ENCODE measurements around the gene CASP3. TPM values are rescaled to one million over a fixed set of nuclear protein-coding genes. Genes with fewer than 3 reads are reported as not detected.
"Not testable (repeated sequence)": the region's sequence is repeated elsewhere in the genome, so short reads cannot be mapped to it uniquely, and the experiment has no call there.

The CASP3 gene
- polyA plus RNA-seq, 3 donors: 30.8 to 32.5 (median 32.4) TPM

DNA sequence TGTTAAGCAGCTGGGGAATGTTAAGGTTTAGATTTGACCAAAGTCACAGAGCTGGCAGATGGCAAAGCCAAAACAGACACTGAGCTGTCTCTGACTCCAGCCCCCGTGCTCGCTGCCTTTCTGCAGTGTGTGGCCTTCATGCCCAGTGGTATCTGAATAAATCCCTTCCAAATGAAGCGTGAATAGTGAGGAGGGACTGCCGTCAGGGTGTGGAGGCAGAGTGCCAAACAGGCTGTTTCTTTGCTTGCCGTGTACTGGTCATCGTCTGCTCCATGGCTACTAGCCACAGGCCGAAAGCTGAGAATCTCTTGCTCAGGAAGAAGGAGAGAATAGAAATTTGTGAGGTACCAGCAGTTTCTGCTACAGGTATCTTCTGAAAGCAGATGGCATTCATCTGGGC lies 20.0 kb upstream of the CASP3 start:
- no peak for DNase-seq

DNA sequence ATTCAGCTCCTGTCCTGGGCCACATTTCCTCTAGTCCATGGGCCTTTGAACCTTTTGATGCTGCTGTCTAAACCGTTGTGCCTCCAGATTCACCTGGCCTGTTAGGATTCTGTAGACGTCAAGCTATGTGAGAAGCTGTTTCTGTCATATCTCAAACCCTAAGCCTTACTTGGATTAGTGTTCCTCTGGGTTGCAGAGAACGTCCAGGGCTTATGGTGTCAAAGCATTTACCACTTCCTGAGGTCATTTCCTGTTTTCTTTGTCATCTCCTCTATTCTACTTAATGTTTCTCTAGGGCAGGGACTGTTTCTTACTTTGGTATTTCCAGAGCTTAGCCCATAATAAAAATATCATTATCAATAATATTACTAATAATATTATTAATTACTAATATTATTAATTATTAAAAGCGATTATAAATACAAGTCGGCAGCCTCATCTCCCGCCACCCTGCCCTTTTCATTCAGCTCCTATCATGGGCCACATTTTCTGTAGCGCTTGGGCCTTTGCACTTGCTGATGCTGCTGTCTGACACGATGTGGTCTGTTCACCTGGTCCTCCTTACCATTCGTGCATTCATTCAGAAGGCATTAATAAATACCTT lies 19.4 kb upstream of the CASP3 start:
- no peak for DNase-seq

DNA sequence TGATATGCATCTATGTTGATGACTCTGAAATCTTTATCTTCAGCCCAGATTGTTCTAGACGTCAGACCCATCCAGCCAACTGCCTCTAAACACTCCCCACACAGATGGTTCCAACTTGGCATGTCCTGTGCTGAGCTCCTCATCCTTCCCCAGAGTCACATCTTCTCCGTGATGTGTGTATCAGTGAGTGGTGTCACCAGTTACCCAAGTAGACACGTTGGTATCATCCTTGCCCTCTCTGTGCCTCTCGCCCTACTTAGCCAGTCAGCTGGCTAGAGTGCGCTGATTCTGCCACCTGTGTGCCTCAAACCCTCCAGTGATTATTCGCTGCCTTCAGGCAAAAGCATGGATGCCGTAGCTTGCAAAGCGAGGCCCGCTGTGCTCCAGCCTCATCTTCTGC lies 18.8 kb upstream of the CASP3 start:
- no peak for DNase-seq

DNA sequence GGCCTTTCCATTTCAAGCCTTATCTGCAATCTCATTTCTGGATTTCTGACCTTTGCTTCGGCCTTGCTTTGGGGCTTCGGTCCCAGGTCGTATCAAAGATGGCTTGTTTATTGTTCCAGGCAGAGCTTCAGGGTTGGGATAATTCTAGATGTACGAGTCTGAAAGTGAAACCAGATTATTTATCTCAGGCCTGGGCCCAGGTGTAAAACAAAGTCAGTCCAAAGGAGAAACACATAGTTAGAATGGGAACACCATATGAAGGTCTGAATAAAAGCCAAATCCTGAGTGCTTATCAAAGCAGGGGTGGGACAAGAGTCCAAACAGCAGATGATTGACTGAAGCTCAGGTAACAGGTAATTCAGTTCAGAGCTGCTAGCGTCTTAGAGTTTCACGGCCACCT lies 17.4 kb upstream of the CASP3 start:
- DNase-seq: no peak

DNA sequence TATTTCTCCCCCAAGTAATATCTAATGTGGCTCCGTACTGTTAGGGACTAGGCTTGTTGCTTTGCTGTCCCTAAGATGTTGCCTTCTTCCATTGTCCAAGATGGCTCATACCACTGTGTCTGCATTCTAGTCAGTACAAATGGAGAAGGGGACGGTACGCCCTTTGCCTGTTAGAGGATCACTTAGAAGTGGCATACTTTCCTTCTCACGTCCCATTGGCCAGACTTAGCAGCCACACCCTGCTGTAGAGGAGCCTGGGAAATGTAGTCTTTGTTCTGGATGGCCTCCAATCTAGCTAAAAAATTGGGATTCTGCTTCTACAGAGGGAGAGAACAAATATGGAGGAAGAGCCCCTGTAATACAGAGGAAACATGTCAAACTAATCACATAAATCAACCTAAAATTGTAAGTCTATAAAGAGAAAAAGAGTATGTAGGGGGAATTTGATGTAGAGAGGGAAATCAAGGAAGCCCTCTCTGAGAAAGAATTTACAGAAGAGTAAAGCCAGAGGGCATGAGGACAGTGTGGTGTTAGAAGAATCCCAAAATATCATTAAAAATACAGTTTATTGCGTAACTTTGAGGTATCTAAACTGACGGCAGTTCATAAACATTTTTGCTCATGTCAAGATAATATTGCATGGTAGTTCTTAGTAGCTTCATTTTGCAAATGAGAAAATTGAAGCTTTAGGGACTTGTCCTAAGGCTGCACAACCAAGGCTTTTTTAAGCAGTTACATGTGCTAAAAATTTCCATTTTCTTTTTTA lies 15.4 kb upstream of the CASP3 start:
- DNase-seq: no peak

DNA sequence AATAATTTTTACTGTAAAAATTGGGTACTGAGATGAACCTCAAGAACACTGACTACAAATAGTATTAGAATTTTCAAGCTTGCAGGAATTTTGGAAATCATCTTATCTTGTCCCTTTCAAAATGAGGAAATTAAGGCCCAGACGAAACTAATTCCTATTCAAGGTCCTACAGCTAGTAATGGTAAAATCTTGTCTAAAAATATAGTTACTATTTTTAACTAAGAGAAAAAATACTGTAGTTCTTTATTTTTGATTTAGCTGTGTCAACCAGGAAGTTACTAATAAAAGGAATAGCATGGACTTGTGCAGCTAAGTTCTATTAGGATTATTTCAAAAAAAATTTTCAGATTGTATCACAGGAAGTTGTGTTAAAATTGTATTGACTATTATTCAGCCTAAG lies 13.0 kb upstream of the CASP3 start:
- DNase-seq: no peak

DNA sequence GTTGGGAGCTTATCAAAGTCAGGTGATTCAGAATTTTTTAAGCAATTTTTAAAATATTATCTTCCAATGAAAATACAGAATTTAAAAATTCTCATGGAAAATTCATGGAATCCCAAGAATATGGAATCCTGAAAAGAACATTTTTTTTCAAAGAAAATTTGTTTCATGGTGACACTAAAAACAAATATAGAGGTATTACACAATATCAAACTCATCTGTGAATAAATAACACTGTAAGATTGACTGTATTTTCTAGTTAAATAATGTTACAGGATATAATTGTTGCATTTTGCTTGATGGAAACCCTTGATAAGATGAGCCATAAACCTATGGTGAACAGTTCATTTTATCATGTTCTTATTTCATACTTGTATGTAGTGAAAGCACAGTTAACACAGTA lies 11.7 kb upstream of the CASP3 start:
- DNase-seq: no peak

DNA sequence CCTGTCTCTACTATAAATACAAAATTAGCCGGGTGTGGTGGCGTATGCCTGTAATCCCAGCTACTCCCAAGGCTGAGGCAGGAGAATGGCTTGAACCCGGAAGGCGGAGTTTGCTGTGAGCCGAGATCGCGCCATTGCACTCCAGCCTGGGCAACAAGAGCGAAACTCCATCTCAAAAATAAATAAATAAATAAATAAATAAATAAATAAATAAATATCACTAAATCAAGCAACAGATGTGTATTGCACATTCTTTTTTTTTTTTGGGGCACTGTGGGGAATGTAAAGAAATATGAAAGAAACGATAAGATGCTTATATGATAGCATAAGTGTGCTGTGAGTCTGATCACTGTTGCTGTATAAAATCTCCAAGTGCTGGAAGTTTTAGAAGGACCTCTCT lies 8.6 kb upstream of the CASP3 start:
- not testable (repeated sequence) for DNase-seq

DNA sequence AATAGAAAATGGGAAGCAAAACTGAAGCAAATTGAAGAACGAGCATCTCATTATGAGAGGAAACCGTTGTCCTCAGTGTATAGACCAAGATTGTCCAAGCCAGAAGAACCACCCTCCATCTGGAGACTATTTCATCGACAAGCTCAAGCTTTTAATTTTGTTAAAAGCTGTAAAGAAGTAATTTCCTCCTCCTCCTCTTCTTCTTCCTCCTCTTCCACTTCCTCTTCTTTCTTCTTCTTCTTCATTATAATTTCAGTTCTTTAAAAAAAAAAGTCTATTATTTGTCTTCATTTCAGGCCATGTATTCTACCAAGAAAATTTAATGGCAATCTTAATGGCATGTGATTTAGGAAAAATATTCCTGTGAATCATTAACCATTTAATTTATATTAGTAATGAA lies 7.9 kb upstream of the CASP3 start:
- no peak for DNase-seq

DNA sequence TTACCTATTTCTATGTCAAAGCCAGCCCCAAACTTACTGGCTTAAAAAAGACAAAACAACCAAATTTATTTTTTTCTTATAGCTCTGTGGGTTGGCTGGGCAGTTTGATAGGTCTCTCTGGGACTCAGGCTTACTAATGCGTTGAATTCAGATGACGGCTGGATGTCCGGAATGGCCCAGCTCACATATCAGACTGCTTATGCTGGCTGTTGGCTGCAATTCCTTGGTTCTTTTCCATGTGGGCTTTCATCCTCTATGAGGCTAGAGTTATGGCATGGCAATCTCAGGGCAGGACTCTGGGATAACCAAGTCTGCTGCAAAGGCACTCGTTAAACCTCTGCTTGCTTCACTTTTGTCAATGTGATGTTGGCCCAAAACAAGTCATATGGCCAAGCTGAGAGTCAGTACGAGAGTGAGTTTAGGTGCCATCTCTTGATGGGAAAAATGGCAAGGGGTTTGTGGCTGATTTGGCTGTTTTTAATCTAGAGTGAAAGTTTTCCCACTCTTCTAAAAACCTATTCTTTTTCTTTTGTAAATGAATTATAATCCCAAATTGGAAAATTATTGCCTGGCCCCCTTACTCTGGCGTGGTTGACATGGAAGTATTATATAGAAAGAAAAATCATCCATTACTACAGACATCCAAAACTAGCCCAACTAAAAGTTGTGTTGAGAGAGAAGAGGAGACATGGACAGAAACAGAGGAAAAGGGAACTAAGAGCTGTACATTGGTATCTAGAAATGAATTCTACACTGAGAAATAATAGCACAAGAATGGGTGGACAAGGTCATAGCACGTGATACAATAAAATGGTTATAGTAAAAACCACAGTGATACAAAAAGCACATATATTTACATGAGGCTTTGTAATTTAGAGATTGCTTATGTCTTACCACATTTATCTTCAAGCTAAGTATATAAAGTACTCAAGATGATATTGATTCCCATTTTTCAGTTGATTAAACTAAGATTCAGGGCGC lies 6.9 kb upstream of the CASP3 start:
- DNase-seq: no peak

DNA sequence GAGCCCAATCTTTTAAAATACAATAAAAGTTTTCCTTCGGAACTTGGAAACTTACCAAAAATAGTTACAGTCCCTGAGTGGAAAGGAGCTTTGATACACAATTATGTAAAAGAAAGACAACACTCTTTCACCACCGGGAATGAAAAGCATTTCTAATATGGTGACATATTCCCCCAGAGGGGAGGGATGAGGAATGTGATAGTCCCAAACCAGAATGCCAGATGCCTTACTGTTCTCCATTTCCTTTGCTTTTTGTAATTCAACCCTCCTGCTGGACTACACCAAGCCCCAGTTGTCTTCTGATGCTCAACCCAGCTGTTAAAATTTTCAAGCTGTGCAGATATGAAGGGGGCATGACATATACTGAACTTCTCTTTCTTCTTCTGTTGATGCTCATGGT lies 4.4 kb upstream of the CASP3 start:
- no peak for DNase-seq

DNA sequence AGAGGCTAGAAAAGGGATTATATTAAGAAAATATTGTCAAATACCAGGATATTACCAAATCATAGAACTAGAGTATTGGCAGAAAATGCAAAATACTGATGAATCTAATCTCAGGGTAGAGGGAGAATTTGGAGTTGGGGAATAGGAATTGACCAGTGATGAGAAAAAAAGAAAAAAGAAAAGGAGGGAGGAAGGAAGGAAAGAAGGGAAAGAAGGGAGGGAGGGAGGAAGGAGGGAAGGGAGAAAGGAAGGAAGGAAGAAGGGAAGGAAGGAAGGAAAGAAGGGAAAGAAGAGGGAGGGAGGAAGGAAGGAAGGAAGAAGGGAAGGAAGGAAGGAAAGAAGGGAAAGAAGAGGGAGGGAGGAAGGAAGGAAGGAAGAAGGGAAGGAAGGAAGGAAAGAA lies 3.4 kb upstream of the CASP3 start:
- not testable (repeated sequence) for DNase-seq

DNA sequence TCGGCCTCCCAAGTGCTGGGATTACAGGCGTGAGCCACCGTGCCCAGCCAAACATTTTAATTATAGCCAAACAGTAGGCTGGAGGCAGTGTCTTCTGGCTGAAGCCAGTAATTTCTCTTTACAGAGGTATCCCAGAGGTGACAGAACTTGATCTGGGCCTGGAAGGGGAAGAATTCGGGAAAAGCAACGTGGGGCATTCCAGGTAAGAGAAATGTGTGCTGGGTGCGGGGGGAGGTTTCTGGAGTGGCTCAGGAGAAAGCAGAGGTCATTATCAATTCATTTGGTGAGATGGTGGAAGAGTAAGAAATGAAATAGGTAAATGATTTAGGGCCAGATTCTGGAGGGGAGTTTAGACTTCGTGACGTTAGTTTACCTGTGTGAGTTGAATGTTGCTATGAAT lies 2.7 kb upstream of the CASP3 start:
- no peak for DNase-seq

DNA sequence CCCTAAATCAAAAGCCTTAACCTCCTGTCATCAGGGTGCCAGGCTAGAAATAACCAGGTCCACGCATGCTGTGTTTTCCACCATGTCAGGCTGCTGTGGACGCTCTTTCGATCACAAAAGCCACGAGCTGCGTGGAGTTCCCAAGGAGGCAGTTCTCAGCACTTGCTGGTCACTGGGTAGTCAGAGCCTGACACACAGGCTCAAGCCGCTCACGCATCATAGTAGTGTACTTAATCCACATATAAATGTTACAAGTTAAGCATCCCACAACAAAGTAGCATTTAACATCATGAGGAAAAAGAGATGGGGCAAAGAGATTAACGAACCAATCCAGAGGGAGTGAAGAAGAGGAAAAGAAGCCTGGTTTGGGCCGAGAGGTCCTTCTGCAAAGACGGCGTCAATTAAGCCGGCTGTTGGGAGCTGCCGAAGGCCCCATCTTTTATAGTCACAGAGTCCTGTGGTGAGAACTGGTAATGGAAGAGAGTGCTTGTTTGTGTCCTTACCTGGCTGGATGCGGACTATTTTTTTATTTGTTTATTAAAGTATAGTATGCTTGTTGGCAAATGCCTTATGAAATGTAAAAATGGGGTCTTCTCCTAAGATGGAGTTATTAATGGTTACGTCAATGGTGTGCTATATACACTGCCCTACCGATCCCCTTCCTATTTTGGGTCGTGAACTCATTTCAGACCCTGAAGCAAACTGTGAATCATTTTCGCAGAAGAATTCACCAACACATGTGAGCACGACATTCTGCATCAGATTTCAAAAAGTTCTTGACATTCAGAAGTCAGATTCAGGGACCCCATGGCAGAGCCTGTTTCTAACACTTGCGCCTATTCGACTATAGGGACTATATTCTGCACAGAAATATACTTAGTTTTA lies 966 bp upstream of the CASP3 start:
- peak; percentile 39 for DNase-seq

DNA sequence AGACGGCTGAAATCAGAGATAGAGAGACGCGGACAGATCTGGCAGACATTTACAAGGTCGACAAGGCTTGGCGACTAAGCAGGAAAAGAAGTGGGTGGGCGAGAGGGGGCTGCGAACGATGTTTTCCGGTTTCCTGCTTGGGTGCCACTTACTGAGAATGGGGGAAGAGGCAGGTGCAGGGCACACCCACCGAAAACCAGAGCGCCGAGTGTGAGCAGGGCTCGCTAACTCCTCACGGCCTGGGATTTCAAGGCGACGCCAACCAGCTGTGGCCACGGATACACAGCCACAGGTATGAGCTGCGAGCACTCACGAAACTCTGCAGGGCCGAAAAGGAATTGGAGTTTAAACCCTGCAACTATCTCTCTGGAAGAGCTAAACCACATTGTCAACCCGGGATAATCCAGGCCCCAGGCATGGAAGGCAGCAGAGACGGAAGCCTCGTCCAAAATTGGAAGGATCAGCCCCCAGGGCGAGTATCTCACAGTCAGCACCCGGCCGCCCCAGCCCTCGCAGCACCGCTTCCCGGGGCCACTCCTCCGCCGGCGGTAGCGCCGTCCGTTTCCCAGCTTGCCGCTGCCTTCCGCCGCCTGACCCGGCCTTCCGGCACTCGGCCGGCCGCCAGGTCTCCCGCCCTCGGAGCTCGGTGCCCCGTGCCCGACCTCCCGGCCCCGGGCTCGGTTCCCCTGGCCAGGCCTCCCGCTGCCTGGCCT lies 778 bp downstream of the CASP3 start:
- DNase-seq: peak; percentile 39

DNA sequence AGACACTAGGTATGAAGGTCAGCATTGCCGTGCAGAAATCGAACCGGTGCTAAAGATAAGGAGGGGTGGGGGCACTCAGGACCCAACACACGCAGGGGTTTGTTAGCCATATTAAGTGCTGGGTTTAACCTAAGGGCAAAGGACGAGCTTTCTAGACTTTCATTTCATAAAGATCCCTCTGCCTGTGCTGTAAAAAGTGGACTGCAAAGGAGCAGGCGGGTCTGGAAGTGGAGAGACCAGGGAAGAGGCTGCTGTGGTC lies 1.3 kb downstream of the CASP3 start:
- no peak for DNase-seq

DNA sequence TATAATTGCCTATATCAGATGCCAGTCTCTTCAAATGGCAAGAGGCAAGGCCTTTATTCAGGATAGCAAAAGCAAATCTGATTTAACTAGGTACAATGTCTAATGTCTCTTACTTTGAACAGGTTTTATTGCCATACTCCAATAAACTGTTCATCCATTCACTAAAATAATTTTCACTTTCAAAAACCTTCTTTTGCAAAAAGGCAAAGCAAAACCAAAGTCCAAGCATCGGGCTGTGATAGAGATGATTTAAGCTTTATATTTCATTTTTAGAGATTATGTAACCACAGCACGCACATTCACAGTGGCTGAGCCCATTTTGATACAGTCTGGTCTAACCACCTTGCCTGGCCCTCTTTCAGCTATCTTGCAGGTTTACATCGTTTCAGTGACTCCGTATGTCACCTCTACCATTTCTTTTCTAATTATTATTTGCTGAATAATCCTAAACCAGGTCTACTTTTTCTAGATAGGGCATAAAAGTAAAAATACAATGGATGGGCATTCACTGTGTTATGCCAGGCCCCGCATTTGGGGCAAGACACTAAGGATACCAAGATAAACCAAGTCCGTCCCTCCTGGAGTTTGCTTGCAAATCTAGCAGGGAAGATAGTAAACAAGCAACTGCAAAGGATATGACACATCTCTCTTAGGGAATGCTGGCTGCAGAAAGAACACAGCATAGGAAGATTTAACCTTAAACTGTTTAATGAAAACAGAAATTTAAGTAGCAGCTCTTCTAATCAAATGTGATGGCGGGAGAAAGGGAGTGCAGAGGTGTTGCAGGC lies 1.8 kb downstream of the CASP3 start:
- no peak for DNase-seq

DNA sequence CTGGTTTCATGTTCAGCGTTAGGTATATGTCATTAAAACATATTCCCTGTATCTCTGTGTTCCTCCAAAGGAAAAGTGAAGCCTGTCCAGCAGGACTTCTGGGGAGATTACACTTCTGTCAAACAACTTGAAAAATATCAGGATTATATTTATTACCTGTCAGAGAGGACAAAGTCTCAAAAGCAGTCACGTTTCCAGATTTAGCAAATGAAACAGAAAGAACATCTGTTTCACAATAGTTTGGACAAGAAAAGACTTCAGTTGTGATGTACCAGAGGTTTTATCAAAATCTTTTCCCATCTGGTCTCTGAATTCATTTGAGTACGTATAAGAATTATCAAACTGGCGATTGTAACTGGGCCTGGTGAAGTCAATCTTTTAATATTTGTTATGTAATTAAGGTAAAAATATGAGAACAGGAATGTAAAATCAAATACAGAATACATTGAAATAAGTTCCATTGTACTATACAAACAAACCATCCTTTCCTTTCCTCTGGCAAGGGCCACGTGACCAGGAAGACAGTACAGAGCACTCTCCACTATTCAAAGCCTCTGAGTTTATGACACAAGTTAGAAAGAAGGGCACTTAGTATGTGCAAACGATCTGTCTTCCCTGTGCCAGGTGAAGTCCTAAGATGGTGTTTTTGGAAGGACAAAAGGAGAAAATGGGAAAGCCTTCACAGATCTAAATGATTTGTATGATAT lies 3.2 kb downstream of the CASP3 start:
- DNase-seq: no peak

DNA sequence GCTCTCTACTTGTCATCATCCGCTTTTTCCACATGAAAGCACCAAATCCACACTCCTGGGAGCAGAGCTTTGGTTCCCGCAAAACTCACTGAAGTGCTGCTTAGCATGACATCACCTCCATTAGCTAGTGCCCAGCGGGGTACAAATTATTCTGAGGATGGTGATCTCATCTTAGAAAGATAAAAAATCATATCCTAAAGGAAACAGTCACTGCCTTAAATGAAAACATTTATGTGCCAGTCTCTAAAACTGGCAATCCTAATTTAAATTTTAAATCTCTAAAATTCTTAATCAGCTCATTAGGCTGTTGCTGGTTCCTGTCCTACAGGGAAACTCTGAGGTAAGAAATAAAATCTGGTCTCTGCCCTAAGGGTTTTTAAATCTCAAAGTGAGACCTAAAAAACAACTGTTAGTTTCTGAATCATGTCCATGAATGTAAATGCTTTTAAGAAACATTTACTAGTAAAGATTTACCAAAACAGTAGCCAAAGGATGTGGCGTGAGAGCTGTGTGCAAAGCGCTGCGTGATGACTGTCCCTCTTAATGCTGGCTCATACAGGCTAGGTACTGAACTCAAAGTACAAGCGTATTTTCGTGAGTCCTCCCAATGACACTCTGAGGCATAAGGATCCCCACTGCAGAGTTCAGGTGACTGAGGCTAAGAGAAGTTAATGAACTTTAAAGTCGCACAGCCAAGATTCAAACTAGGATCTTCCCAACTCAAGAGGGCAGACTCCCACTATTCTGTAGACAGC lies 4.5 kb downstream of the CASP3 start:
- DNase-seq: peak; percentile 5

All from renal pelvis (tissue), 4 donors.